CD4-positive, alpha-beta T cell (primary cell): Measurements from ENCODE around the gene FBXL13. TPM values are rescaled to one million over a fixed set of nuclear protein-coding genes. Genes with fewer than 3 reads are reported as not detected.

Experiments
- ATAC-seq: fragments of 200-7000 bp; cut with Tn5 transposase; one replicate; pipeline ENCODE4 v1.10.0; 2022; ENCODE audit warnings: mild to moderate bottlenecking; ENCODE audit not compliant: poor library complexity
- CTCF ChIA-PET: fragments of 350-600 bp; sonication (Branson Sonifier 250); formaldehyde crosslinking; loops from one replicate; lab custom pipeline; 2021; ENCODE audit warnings: antibody characterized with exemption, inconsistent platforms; lab: Charles Lee
- POLR2A ChIA-PET: fragments of 350-600 bp; sonication (Branson Sonifier 250); formaldehyde crosslinking; loops from one replicate; lab custom pipeline; 2021; ENCODE audit warnings: antibody characterized with exemption, inconsistent platforms; lab: Charles Lee
- DNase-seq, 14 experiments: peaks; one replicate each; pipeline ENCODE4 v3.0.0-alpha.2; 2013 to 2020; ENCODE audit warnings: mixed read lengths in 2 of 14
- H3K27ac ChIP-seq, 2 donors: one replicate each; pipeline versions ENCODE4 v1.5.1 to v1.7.0; 2013; ENCODE audit warnings: low read length in 2 of 2, low read depth in 1 of 2, mild to moderate bottlenecking in 1 of 2
- H3K27me3 ChIP-seq, 2 experiments: 1 replicate in 1 of 2; 2 replicates in 1 of 2; pipeline versions ENCODE4 v1.6.1 to v1.7.0; 2013; ENCODE audit warnings: low read length in 2 of 2, control low read depth in 1 of 2, mild to moderate bottlenecking in 1 of 2, moderate library complexity in 1 of 2; ENCODE audit not compliant: insufficient read depth in 2 of 2, control insufficient read depth in 1 of 2
- H3K36me3 ChIP-seq: one replicate; pipeline ENCODE4 v1.6.1; 2013; ENCODE audit warnings: low read length, control low read depth; ENCODE audit not compliant: insufficient read depth
- H3K4me1 ChIP-seq: one replicate; pipeline ENCODE4 v1.6.1; 2013; ENCODE audit warnings: low read length, control low read depth; ENCODE audit not compliant: insufficient read depth
- H3K4me3 ChIP-seq: one replicate; pipeline ENCODE4 v1.5.1; 2013; ENCODE audit warnings: mild to moderate bottlenecking, low read length, moderate library complexity
- H3K9me3 ChIP-seq, 2 experiments: 1 replicate in 1 of 2; 2 replicates in 1 of 2; pipeline versions ENCODE4 v1.6.1 to v1.7.0; 2013; ENCODE audit warnings: low read length in 2 of 2, mild to moderate bottlenecking in 2 of 2, control low read depth in 1 of 2, moderate library complexity in 1 of 2; ENCODE audit not compliant: control insufficient read depth in 1 of 2, insufficient read depth in 1 of 2
- H3K27ac Mint-ChIP-seq: one replicate; pipeline ENCODE4 v1.8.0; 2020; ENCODE audit warnings: mixed read lengths
- H3K27me3 Mint-ChIP-seq: one replicate; pipeline ENCODE4 v1.8.0; 2021; ENCODE audit warnings: mixed read lengths
- H3K36me3 Mint-ChIP-seq: one replicate; pipeline ENCODE4 v1.8.0; 2021; ENCODE audit warnings: low read depth, mixed read lengths
- H3K4me1 Mint-ChIP-seq: one replicate; pipeline ENCODE4 v1.8.0; 2021; ENCODE audit warnings: low read depth, mixed read lengths
- H3K4me3 Mint-ChIP-seq: one replicate; pipeline ENCODE4 v1.8.0; 2020; ENCODE audit warnings: mild to moderate bottlenecking, mixed read lengths
- H3K9me3 Mint-ChIP-seq: one replicate; pipeline ENCODE4 v1.8.0; 2020; ENCODE audit warnings: mixed read lengths
- intact Hi-C, 2 experiments: fragments of 100-400 bp; cut with DNase I in 1 of 2; cut with micrococcal nuclease in 1 of 2; formaldehyde crosslinking; loops; one replicate each; pipeline versions ENCODE4 v1.15.1 to v1.9.0; 2023 to 2025; cut with DNase I, micrococcal nuclease
- total RNA-seq, 174 experiments: library from RNA in 2 of 174; stranded (reverse) in 2 of 174; gene quantifications; one replicate each; pipeline ENCODE4 v1.2.3 and lab custom pipeline; 2021 to 2026
- TF ChIP-seq, protein P1 (sequence below): fragments of 200-600 bp; IDR thresholded peaks from one replicate; pipeline ENCODE4 v1.8.0; 2022; ENCODE audit warnings: antibody characterized with exemption, mild to moderate bottlenecking

Gene FBXL13
- total RNA-seq, 2 experiments from 2014 or later = 0.89 to 1.4 TPM

DNA sequence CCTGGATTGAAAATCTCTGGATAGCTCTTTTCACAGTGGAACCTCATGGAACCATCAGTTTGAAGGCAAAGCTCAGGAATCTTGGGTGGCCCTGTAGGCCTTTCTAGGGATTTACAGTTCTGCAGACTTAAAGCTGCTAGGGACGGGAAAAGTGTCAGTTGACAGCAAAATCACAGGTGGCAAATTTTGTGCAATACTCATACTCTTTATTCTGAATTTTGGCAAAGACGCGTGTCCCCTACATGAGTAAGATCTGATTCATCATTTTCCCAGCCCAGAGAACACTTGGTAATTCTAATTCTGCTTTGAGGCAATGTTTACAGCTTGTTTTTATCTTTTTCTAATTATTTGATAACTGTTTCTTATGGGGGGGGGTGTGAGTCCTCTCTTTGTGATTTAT, 158.2 kb downstream of the FBXL13 start:
- intact Hi-C loops = no loop called here
- TF ChIP-seq, protein P1, sequence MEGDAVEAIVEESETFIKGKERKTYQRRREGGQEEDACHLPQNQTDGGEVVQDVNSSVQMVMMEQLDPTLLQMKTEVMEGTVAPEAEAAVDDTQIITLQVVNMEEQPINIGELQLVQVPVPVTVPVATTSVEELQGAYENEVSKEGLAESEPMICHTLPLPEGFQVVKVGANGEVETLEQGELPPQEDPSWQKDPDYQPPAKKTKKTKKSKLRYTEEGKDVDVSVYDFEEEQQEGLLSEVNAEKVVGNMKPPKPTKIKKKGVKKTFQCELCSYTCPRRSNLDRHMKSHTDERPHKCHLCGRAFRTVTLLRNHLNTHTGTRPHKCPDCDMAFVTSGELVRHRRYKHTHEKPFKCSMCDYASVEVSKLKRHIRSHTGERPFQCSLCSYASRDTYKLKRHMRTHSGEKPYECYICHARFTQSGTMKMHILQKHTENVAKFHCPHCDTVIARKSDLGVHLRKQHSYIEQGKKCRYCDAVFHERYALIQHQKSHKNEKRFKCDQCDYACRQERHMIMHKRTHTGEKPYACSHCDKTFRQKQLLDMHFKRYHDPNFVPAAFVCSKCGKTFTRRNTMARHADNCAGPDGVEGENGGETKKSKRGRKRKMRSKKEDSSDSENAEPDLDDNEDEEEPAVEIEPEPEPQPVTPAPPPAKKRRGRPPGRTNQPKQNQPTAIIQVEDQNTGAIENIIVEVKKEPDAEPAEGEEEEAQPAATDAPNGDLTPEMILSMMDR = no peak
- H3K4me3 ChIP-seq = no peak overlapping the region
- Mint-ChIP-seq H3K36me3 (no peaks in the 10 kb centered on the region), H3K4me3 (no peak overlapping the region), H3K4me1 (peaks cover 5% of the 10 kb centered on the region), H3K27ac (no peak overlapping the region), H3K27me3 (no peaks in the 10 kb centered on the region), H3K9me3 (no peaks in the 10 kb centered on the region)
- ATAC-seq (no peak), DNase-seq (no peak)
- no peaks in the 10 kb centered on the region for H3K4me1 ChIP-seq
- no peaks in the 10 kb centered on the region for H3K36me3 ChIP-seq
- POLR2A ChIA-PET = no interaction called here
- CTCF ChIA-PET = no interaction called here
- H3K27me3 ChIP-seq = no peaks in the 10 kb centered on the region
- H3K9me3 ChIP-seq = no peaks in the 10 kb centered on the region
- H3K27ac ChIP-seq = no peak overlapping the region

DNA sequence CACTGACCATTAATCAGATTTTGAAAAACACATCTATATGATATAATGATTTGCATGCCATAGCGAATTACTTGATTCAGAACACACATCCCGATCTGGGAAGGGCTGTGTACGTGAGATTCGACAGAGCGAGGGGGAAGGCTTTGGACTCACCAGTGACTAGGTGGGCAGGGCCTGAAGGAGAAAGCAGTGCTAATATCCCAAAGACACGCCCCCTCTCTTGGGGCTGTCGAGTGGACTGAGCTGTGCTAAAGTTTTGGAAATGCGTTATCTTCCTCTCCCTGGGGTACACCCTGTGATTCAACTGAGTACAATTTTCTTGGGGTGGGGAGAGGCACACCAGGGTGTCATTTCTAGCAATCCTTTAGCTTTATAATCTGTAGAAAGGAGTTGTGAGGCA, 160.0 kb downstream of the FBXL13 start:
- intact Hi-C loops = no loop called here
- no peaks in the 10 kb centered on the region for H3K36me3 ChIP-seq
- no peak overlapping the region for H3K27ac ChIP-seq
- H3K9me3 ChIP-seq = no peaks in the 10 kb centered on the region
- CTCF ChIA-PET = no interaction called here
- no peak overlapping the region for H3K4me3 Mint-ChIP-seq
- H3K9me3 Mint-ChIP-seq = no peaks in the 10 kb centered on the region
- H3K36me3 Mint-ChIP-seq = peaks cover 7% of the 10 kb centered on the region
- H3K4me3 ChIP-seq = no peak overlapping the region
- DNase-seq (no peak), ATAC-seq (no peak)
- no peaks in the 10 kb centered on the region for H3K27me3 ChIP-seq
- H3K27me3 Mint-ChIP-seq = no peaks in the 10 kb centered on the region
- H3K4me1 Mint-ChIP-seq = peaks cover 5% of the 10 kb centered on the region
- POLR2A ChIA-PET = no interaction called here
- TF ChIP-seq, protein P1 = no peak
- no peaks in the 10 kb centered on the region for H3K4me1 ChIP-seq
- H3K27ac Mint-ChIP-seq = no peak overlapping the region

DNA sequence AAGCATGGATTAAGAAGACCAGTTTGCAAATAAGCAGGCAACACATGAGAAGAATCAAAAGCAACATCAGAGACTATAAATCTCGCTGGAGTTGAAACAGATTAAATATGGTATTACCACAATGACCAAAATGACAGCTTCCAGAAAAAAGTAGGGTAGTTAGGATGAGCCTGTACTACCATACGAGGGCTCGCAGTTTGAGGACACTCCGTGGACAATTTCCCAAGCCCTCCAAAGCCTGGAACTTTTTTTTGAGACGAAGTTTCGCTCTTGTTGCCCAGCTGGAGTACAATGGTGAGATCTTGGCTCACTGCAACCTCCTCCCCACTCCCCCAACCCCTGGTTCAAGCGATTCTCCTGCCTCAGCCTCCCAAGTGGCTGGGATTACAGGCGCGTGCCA, 160.8 kb downstream of the FBXL13 start:
- no peak overlapping the region for H3K4me3 Mint-ChIP-seq
- Histone ChIP-seq H3K27ac (no peak overlapping the region), H3K27me3 (no peaks in the 10 kb centered on the region), H3K9me3 (peaks cover 2 to 5% of the 10 kb centered on the region in 2 experiments), H3K36me3 (no peaks in the 10 kb centered on the region), H3K4me1 (no peaks in the 10 kb centered on the region), H3K4me3 (no peak overlapping the region)
- ATAC-seq (no peak), DNase-seq (no peak)
- TF ChIP-seq, protein P1 = no peak
- H3K36me3 Mint-ChIP-seq = peaks cover 7% of the 10 kb centered on the region
- CTCF ChIA-PET = no interaction called here
- H3K9me3 Mint-ChIP-seq = no peaks in the 10 kb centered on the region
- POLR2A ChIA-PET = no interaction called here
- no peak overlapping the region for H3K27ac Mint-ChIP-seq
- peaks cover 5% of the 10 kb centered on the region for H3K4me1 Mint-ChIP-seq
- no peaks in the 10 kb centered on the region for H3K27me3 Mint-ChIP-seq
- intact Hi-C loops = no loop called here
